Measurements from ENCODE around the gene LSAMP. TPM values are rescaled to one million over a fixed set of nuclear protein-coding genes. Genes with fewer than 3 reads are reported as not detected.

The LSAMP gene
- total and polyA plus RNA-seq, 2 donors (not counting 3 experiments of a cell fraction or from before 2014, with no cell fraction given) = not detected

DNA sequence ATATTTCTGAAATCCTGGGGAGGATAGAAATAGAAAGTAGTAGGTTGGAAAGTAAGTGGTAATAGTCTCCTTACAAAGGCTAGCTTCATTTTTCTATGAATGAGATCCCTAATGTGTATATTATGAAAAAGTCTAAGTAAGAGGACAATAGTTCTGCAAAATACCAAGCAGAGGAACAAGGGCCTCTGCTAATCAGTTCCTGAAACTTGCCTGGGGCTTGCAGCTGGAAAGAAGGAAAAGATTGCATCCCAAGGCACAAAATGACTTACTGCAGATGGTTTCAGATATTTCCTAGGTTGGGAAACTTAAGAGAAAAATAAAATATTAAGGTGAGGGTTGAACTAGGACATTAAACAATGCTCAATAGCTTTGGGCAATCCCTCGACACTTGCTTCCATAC is 528.4 kb downstream of the LSAMP start:
- ChIA-PET POLR2A (no interaction called here), CTCF (no interaction called here)
- Histone ChIP-seq H3K9me1 (replicated peaks; ENCODE audit: control insufficient read depth, extremely low read depth, insufficient read depth, low read length) (no peaks in the 10 kb centered on the region), H3K79me2 (ENCODE audit: control insufficient read depth, insufficient read depth, low read length) (no peaks in the 10 kb centered on the region), H3K4me2 (ENCODE audit: insufficient read depth, low read length) (no peak overlapping the region), H3K27me3 (ENCODE audit: control insufficient read depth in 2 of 2, insufficient read depth in 2 of 2, low read length in 2 of 2) (no peaks in the 10 kb centered on the region), H3K4me3 (replicated peaks in 1 of 3; ENCODE audit: insufficient read depth in 1 of 3, low read depth in 1 of 3, low read length in 3 of 3) (no peak overlapping the region), H3K9me3 (replicated peaks; ENCODE audit: control insufficient read depth, insufficient read depth, low read length) (no peaks in the 10 kb centered on the region), H3K27ac (ENCODE audit: insufficient read depth, low read depth, low read length) (no peak overlapping the region), H4K20me1 (replicated peaks; ENCODE audit: control insufficient read depth, extremely low read depth, insufficient read depth, low read length) (no peaks in the 10 kb centered on the region), H3K36me3 (ENCODE audit: control insufficient read depth in 2 of 2, extremely low read depth in 1 of 2, insufficient read depth in 2 of 2, low read length in 2 of 2) (no peaks in the 10 kb centered on the region), H3K4me1 (ENCODE audit: control insufficient read depth, extremely low read depth, insufficient read depth, low read length) (no peaks in the 10 kb centered on the region), H3K9ac (replicated peaks; ENCODE audit: extremely low read depth, insufficient read depth, low read length) (no peak overlapping the region), H2AFZ (ENCODE audit: low read depth, low read length) (no peak overlapping the region)
- dilution Hi-C loops (cut with MboI; ENCODE audit: extremely low pct_ligation_motif_present, low sequenced_read_pairs) = no loop called here
- no peak for FAIRE-seq
- no peak for TF ChIP-seq POLR2AphosphoS5 (IDR thresholded peaks at IDR 0.05; ENCODE audit: insufficient read depth, low read depth, low read length)
- TF ChIP-seq POLR2A (IDR thresholded peaks at IDR 0.05; ENCODE audit: low read depth, low read length) = no peak
- no peak for TF ChIP-seq JUN (IDR thresholded peaks at IDR 0.05; ENCODE audit: borderline replicate concordance, insufficient read depth, insufficient read length, low read depth)
- TF ChIP-seq, protein P1, sequence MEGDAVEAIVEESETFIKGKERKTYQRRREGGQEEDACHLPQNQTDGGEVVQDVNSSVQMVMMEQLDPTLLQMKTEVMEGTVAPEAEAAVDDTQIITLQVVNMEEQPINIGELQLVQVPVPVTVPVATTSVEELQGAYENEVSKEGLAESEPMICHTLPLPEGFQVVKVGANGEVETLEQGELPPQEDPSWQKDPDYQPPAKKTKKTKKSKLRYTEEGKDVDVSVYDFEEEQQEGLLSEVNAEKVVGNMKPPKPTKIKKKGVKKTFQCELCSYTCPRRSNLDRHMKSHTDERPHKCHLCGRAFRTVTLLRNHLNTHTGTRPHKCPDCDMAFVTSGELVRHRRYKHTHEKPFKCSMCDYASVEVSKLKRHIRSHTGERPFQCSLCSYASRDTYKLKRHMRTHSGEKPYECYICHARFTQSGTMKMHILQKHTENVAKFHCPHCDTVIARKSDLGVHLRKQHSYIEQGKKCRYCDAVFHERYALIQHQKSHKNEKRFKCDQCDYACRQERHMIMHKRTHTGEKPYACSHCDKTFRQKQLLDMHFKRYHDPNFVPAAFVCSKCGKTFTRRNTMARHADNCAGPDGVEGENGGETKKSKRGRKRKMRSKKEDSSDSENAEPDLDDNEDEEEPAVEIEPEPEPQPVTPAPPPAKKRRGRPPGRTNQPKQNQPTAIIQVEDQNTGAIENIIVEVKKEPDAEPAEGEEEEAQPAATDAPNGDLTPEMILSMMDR (IDR thresholded peaks at IDR 0.05; ENCODE audit: extremely low read depth in 1 of 2, insufficient read depth in 1 of 2, low read depth in 1 of 2, low read length in 2 of 2) = no peak
- TF ChIP-seq, protein P2, sequence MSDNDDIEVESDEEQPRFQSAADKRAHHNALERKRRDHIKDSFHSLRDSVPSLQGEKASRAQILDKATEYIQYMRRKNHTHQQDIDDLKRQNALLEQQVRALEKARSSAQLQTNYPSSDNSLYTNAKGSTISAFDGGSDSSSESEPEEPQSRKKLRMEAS (IDR thresholded peaks at IDR 0.05; ENCODE audit: insufficient read depth, insufficient read length) = no peak
- TF ChIP-seq GATA2 (IDR thresholded peaks at IDR 0.05; ENCODE audit: insufficient read depth, insufficient read length, low read depth, low read length) = no peak
- TF ChIP-seq MYC (IDR thresholded peaks at IDR 0.05; ENCODE audit: low read depth, low read length) = no peak
- no peak for TF ChIP-seq EZH2 (IDR thresholded peaks at IDR 0.05; ENCODE audit: borderline replicate concordance, low read depth, low read length, severe bottlenecking)
- no peak for TF ChIP-seq FOS (IDR thresholded peaks at IDR 0.05; ENCODE audit: borderline replicate concordance, insufficient read depth, low read length)
- DNase-seq (ENCODE audit: low read depth, low spot score) = no peak
- intact Hi-C loops (cut with micrococcal nuclease) = no loop called here
- no TSS peak for BruUV-seq (replicated peaks)
